Neural progenitor cell (in vitro differentiated cells): ENCODE results near the gene OR2A1. TPM values are rescaled to one million over a fixed set of nuclear protein-coding genes. Genes with fewer than 3 reads are reported as not detected.
"Not testable (repeated sequence)": the region's sequence is repeated elsewhere in the genome, so short reads cannot be mapped to it uniquely, and the experiment has no call there.

Experiments used
- DNase-seq: peaks from one replicate; pipeline ENCODE4 v3.0.0-alpha.2; 2016; ENCODE audit warnings: low spot score
- H2AFZ ChIP-seq: fragments of 200-600 bp; sonication (generic); replicated peaks from 2 replicates; pipeline ENCODE4 v1.6.1; 2016; ENCODE audit warnings: antibody characterized with exemption
- H3F3A ChIP-seq: fragments of 200-600 bp; sonication (generic); 2 replicates; pipeline ENCODE4 v1.6.1; 2016; ENCODE audit warnings: antibody characterized with exemption, low read depth
- H3K27ac ChIP-seq: fragments of 200-600 bp; sonication (generic); 2 replicates; pipeline ENCODE4 v1.5.1; 2016; ENCODE audit warnings: mild to moderate bottlenecking
- H3K27me3 ChIP-seq: fragments of 200-600 bp; sonication (generic); 2 replicates; pipeline ENCODE4 v1.6.1; 2016; ENCODE audit warnings: mild to moderate bottlenecking, moderate library complexity
- H3K36me3 ChIP-seq: fragments of 200-600 bp; sonication (generic); 2 replicates; pipeline ENCODE4 v1.5.1; 2016
- H3K4me1 ChIP-seq: fragments of 200-600 bp; sonication (generic); 2 replicates; pipeline ENCODE4 v1.6.1; 2016; ENCODE audit warnings: mixed run types
- H3K4me2 ChIP-seq: fragments of 200-600 bp; sonication (generic); 2 replicates; pipeline ENCODE4 v1.6.1; 2016
- H3K4me3 ChIP-seq: fragments of 200-600 bp; sonication (generic); 2 replicates; pipeline ENCODE4 v1.5.1; 2016
- H3K79me2 ChIP-seq: fragments of 200-600 bp; sonication (generic); 2 replicates; pipeline ENCODE4 v1.6.1; 2016; ENCODE audit warnings: low read depth
- H3K9ac ChIP-seq: fragments of 200-600 bp; sonication (generic); 2 replicates; pipeline ENCODE4 v1.6.1; 2016
- H3K9me3 ChIP-seq: fragments of 200-600 bp; sonication (generic); 2 replicates; pipeline ENCODE4 v1.5.1; 2016; ENCODE audit warnings: low read depth
- H4K20me1 ChIP-seq: fragments of 200-600 bp; sonication (generic); 2 replicates; pipeline ENCODE4 v1.6.1; 2016; ENCODE audit warnings: low read depth
- H3K27ac Mint-ChIP-seq: 3 replicates; pipeline ENCODE4 v1.8.0; 2021; ENCODE audit warnings: mixed read lengths
- H3K27me3 Mint-ChIP-seq: 2 replicates; pipeline ENCODE4 v1.8.0; 2022; ENCODE audit warnings: low read depth, mild to moderate bottlenecking, inconsistent platforms, moderate library complexity, mixed read lengths; ENCODE audit not compliant: insufficient read depth
- H3K36me3 Mint-ChIP-seq: 3 replicates; pipeline ENCODE4 v1.8.0; 2021; ENCODE audit warnings: mixed read lengths
- H3K4me1 Mint-ChIP-seq: 3 replicates; pipeline ENCODE4 v1.8.0; 2021; ENCODE audit warnings: mixed read lengths
- H3K4me3 Mint-ChIP-seq: 3 replicates; pipeline ENCODE4 v1.8.0; 2021; ENCODE audit warnings: mild to moderate bottlenecking, moderate library complexity, mixed read lengths
- H3K9me3 Mint-ChIP-seq: 3 replicates; pipeline ENCODE4 v1.8.0; 2020; ENCODE audit warnings: mixed read lengths
- total RNA-seq: library from RNA; depleted of rRNA; stranded (reverse); fragments of >200 nt; gene quantifications from 2 replicates; pipeline ENCODE4 v1.2.3, GENCODE V29; 2015; ENCODE audit warnings: low replicate concordance

The OR2A1 gene
- total RNA-seq, 1 donor from 2014 or later: not detected

DNA sequence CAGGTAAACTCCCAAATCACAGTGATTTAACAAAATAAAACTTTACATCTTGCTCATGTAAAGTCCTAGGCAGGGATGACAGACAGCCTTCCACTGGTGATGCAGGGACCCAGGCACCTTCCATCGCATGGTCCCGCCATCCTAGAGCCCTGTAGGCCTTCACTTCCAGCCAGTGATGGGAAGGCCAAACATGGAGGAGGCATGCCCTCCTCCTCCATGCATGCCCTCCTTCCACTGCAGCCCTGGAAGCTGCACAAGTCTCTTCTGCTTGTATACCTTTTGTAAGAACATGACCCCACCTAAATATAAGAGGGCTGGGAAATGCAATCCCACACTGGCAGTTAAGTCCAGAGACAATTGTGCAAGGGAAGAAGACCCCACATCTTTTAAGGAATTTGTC, 2.5 kb upstream of the OR2A1 start:
- not testable (repeated sequence) for H3K4me2 ChIP-seq, H3K4me3 ChIP-seq, H3K36me3 Mint-ChIP-seq, H3K9me3 ChIP-seq, H3K27ac ChIP-seq, DNase-seq, H3K79me2 ChIP-seq, H3K9me3 Mint-ChIP-seq, H3F3A ChIP-seq, H3K9ac ChIP-seq, H4K20me1 ChIP-seq, H3K4me1 Mint-ChIP-seq, H3K4me1 ChIP-seq, H2AFZ ChIP-seq, H3K4me3 Mint-ChIP-seq, H3K27me3 ChIP-seq, H3K36me3 ChIP-seq, H3K27ac Mint-ChIP-seq, H3K27me3 Mint-ChIP-seq

DNA sequence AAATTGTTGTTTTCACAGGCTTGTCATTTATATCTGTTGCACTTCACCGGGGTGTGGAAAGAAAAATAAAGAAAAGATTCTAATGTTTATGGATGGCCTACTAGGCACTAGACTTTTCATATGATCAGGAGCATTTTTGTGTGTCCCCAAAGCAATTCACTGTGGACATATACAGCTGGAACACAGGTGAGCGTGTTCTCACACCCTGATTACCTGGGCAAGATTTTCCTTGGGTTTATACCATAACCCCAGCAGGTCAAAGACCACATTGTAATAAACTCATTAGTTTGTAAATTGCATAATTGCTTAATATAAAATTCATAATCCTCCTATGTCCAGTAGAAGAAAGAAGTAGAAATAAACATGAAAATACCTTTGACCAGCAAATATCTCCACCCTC, 1.0 kb upstream of the OR2A1 start:
- H3K27me3 Mint-ChIP-seq, H3K9ac ChIP-seq, H3K4me3 Mint-ChIP-seq, H3F3A ChIP-seq, H3K36me3 Mint-ChIP-seq, H3K4me2 ChIP-seq, H3K27me3 ChIP-seq, DNase-seq, H3K36me3 ChIP-seq, H3K27ac Mint-ChIP-seq, H3K79me2 ChIP-seq, H3K4me1 ChIP-seq, H4K20me1 ChIP-seq, H3K4me1 Mint-ChIP-seq, H3K9me3 ChIP-seq, H3K27ac ChIP-seq, H3K4me3 ChIP-seq, H3K9me3 Mint-ChIP-seq, H2AFZ ChIP-seq: not testable (repeated sequence)

DNA sequence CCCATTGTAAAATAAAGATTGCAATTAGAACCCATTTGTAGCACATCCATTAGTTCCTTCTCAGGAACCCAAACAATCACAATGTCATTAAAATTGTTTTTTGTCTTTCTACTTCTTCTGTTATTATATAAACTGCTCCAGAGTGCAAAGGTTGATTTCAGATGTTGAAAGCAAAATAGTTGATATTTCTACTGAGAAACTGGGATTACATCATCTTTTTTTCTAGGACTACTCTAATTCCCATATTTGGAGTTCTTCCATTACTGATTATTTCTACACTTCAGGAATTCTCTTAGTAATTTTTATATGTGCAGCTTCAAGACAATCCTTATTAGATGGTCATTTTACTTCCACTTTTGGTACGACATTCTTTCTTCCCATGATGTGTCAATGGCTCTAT, 5.3 kb downstream of the OR2A1 start:
- not testable (repeated sequence) for H3K27me3 Mint-ChIP-seq, H3K9me3 ChIP-seq

DNA sequence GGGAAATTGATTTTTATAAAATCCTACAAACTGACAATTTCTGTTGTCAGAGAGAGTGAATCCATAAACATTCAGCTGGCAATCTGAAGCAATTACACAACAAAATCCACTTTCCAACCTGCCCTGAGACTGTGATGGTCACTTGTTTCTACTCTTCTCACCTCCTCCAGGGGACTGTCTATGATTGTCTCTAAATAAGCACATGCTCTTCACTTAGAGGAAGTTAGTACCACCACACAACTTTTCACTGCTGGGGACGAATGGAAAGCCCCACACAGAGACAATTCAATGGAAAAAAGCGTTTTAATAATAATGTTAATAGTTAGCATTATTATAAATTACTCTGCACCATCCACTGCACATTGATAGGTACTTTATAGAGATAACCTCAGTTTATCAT, 7.3 kb downstream of the OR2A1 start:
- not testable (repeated sequence) for H3K4me2 ChIP-seq, H3K4me3 ChIP-seq, H3K27me3 ChIP-seq, DNase-seq, H3K79me2 ChIP-seq, H3K4me3 Mint-ChIP-seq, H3K27me3 Mint-ChIP-seq, H3K27ac Mint-ChIP-seq, H3K4me1 ChIP-seq, H3K9me3 Mint-ChIP-seq, H3K27ac ChIP-seq, H4K20me1 ChIP-seq, H3K9me3 ChIP-seq, H3K36me3 ChIP-seq, H3K9ac ChIP-seq, H2AFZ ChIP-seq, H3K4me1 Mint-ChIP-seq, H3F3A ChIP-seq, H3K36me3 Mint-ChIP-seq

More for the DNA sequence above, 5.3 kb downstream of the OR2A1 start:
- H3F3A ChIP-seq, H3K4me1 Mint-ChIP-seq, H3K4me3 Mint-ChIP-seq, H4K20me1 ChIP-seq, H3K4me2 ChIP-seq, H3K4me1 ChIP-seq, H3K9me3 Mint-ChIP-seq, H2AFZ ChIP-seq, H3K27me3 ChIP-seq, H3K79me2 ChIP-seq, H3K9ac ChIP-seq, H3K27ac ChIP-seq, DNase-seq, H3K4me3 ChIP-seq, H3K27ac Mint-ChIP-seq, H3K36me3 ChIP-seq, H3K36me3 Mint-ChIP-seq: not testable (repeated sequence)

DNA sequence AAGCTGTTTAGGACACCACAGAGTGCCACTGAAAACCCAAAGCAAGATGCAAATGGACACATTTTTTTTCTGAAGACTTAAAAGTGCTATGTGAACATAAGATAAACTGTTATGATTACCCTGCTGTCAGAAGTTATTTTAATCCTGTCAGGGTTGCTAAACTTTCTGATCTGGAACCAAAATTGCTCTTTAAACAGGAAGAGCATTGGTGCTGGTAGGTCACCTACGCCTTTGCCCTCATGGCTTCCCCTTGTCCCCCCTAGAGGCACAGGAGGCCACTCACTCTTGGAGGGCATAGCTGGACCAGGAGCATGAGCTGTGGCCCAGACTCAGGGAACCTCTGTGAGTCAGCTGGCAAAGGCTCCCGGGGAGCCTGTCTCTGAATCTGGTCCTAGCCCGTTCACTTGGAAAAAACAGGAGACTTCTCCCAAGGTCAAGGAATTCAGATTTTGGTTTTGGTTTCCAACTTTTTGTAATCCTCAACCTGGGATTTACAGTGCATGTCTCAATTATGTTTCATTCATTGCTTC, 9.5 kb downstream of the OR2A1 start:
- H3K4me3 ChIP-seq, H3K9me3 Mint-ChIP-seq, H3K4me3 Mint-ChIP-seq, H3K36me3 ChIP-seq, H3K27me3 ChIP-seq, H3F3A ChIP-seq, H4K20me1 ChIP-seq, H3K4me1 ChIP-seq, H3K9ac ChIP-seq, H3K36me3 Mint-ChIP-seq, H3K27me3 Mint-ChIP-seq, H3K79me2 ChIP-seq, DNase-seq, H3K27ac Mint-ChIP-seq, H2AFZ ChIP-seq, H3K4me1 Mint-ChIP-seq, H3K9me3 ChIP-seq, H3K27ac ChIP-seq, H3K4me2 ChIP-seq: not testable (repeated sequence)

DNA sequence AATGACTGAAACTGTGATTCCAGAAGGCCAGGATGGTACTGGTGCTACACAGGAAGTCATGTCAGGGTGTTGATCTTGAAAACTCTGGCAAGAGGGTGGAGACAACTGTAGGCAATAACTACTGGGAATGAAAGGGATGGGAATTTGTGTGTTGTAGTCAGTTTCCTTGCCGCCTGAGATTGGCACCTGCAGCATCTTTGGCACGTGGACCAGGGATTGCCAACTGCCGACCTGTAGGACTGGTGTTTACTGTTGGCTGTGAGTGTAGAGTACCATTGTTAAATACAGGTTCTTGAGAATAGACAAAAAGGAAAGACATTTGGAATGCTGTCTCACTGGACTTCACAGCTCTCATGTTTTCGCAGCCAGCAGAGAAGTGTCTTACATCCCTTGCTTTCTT, 11.1 kb downstream of the OR2A1 start:
- not testable (repeated sequence) for H3K27ac Mint-ChIP-seq, H3K9me3 ChIP-seq, H3K36me3 ChIP-seq, H3K9ac ChIP-seq, H3F3A ChIP-seq, H3K4me1 ChIP-seq, H3K79me2 ChIP-seq, H3K4me3 ChIP-seq, H3K27me3 Mint-ChIP-seq, DNase-seq, H4K20me1 ChIP-seq, H3K4me2 ChIP-seq, H3K4me1 Mint-ChIP-seq, H3K27me3 ChIP-seq, H3K4me3 Mint-ChIP-seq, H3K27ac ChIP-seq, H3K36me3 Mint-ChIP-seq, H2AFZ ChIP-seq, H3K9me3 Mint-ChIP-seq

DNA sequence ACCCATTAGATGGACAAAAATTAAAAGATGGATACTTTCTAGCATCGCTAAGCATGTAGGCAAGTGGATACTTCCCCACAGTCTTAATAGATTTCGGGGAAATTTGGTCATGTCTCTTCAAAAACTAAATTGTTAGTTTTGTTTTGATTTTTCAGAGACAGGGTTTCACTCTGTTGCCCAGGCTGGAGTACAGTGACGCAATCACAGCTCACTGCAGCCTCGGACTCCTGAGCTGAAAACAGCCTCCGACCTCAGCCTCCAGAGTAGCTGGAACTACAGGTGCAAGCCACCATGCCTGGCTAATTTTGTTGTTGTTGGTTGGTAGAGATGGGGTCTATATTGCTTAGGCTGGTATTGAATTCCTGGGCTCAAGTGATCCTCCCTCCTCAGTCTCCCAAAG, 13.6 kb downstream of the OR2A1 start:
- not testable (repeated sequence) for H3K27me3 ChIP-seq, H3K9ac ChIP-seq, H3K36me3 ChIP-seq, H3K36me3 Mint-ChIP-seq, H3K79me2 ChIP-seq, H3K4me3 Mint-ChIP-seq, H3K27me3 Mint-ChIP-seq, H3K4me3 ChIP-seq, H3K9me3 Mint-ChIP-seq, H4K20me1 ChIP-seq, H3K27ac ChIP-seq, H3F3A ChIP-seq, H3K4me1 ChIP-seq, H3K4me1 Mint-ChIP-seq, H3K27ac Mint-ChIP-seq, H2AFZ ChIP-seq, DNase-seq, H3K4me2 ChIP-seq, H3K9me3 ChIP-seq

DNA sequence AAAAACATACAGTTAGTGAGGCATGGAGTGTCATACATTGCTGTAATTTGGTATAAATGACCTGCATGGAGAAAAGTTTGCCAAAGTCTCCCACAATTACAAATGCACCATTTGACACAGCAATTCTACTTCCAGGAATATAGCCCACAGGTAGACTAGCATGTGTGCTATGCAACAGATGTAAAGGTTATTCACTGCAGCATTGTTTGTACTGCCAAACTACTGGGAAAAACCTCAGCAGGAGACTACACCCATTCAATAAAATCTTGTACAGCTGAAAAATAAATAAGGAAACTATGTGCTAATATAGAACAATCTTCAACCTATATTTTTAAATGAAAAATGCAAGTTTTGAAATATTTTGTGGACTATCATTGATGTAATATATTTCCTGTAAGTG, 17.8 kb downstream of the OR2A1 start:
- H3K9ac ChIP-seq, DNase-seq, H3K27me3 ChIP-seq, H4K20me1 ChIP-seq, H3K27ac Mint-ChIP-seq, H3K27ac ChIP-seq, H3K4me3 ChIP-seq, H3K4me1 ChIP-seq, H3K36me3 Mint-ChIP-seq, H3K9me3 ChIP-seq, H3K79me2 ChIP-seq, H3F3A ChIP-seq, H3K4me2 ChIP-seq, H2AFZ ChIP-seq, H3K9me3 Mint-ChIP-seq, H3K4me1 Mint-ChIP-seq, H3K4me3 Mint-ChIP-seq, H3K27me3 Mint-ChIP-seq, H3K36me3 ChIP-seq: not testable (repeated sequence)
